Smooth muscle cell (in vitro differentiated cells): ENCODE measurements around the gene PFN1. TPM values are rescaled to one million over a fixed set of nuclear protein-coding genes. Genes with fewer than 3 reads are reported as not detected.

Source experiments
- DNase-seq: peaks from one replicate; lab custom pipeline; 2025; ENCODE audit not compliant: unreplicated experiment; lab: John Stamatoyannopoulos, UW
- H2AFZ ChIP-seq: fragments of 200-600 bp; sonication (generic); 2 replicates; pipeline ENCODE4 v1.6.0; 2016; ENCODE audit warnings: antibody characterized with exemption, low read depth, mild to moderate bottlenecking
- H3F3A ChIP-seq: fragments of 200-600 bp; sonication (generic); 2 replicates; pipeline ENCODE4 v1.6.0; 2017; ENCODE audit warnings: antibody characterized with exemption, low read depth
- H3K27ac ChIP-seq: fragments of 200-600 bp; sonication (generic); 2 replicates; pipeline ENCODE4 v1.5.1; 2016; ENCODE audit warnings: low read depth, mild to moderate bottlenecking
- H3K27me3 ChIP-seq: fragments of 200-600 bp; sonication (generic); 2 replicates; pipeline ENCODE4 v1.6.1; 2016; ENCODE audit warnings: low read depth, mild to moderate bottlenecking
- H3K36me3 ChIP-seq: fragments of 200-600 bp; sonication (generic); 2 replicates; pipeline ENCODE4 v1.5.1; 2016; ENCODE audit warnings: low read depth
- H3K4me1 ChIP-seq: fragments of 200-600 bp; sonication (generic); 2 replicates; pipeline ENCODE4 v1.5.1; 2016; ENCODE audit warnings: low read depth
- H3K4me2 ChIP-seq: fragments of 200-600 bp; sonication (generic); 2 replicates; pipeline ENCODE4 v1.6.0; 2016; ENCODE audit warnings: mild to moderate bottlenecking
- H3K4me3 ChIP-seq: fragments of 200-600 bp; sonication (generic); 2 replicates; pipeline ENCODE4 v1.5.1; 2016; ENCODE audit warnings: mild to moderate bottlenecking
- H3K79me2 ChIP-seq: fragments of 200-600 bp; sonication (generic); 2 replicates; pipeline ENCODE4 v1.6.0; 2016; ENCODE audit warnings: low read depth, mild to moderate bottlenecking
- H3K9ac ChIP-seq: fragments of 200-600 bp; sonication (generic); 2 replicates; pipeline ENCODE4 v1.6.0; 2016; ENCODE audit warnings: low read depth
- H3K9me3 ChIP-seq: fragments of 200-600 bp; sonication (generic); replicated peaks from 2 replicates; pipeline ENCODE4 v1.5.1; 2016; ENCODE audit warnings: low read depth
- H4K20me1 ChIP-seq: fragments of 200-600 bp; sonication (generic); 2 replicates; pipeline ENCODE4 v1.6.0; 2016; ENCODE audit warnings: low read depth
- WGBS: methylation state at CpG from one replicate; pipeline ENCODE4 v1.1.7; 2016; ENCODE audit warnings: low lambda C conversion rate; 5-methylcytosine and 5-hydroxymethylcytosine counted together
- polyA plus RNA-seq: library from polyadenylated mRNA; unstranded; fragments of >200 nt; fragmentation: Nextera tagmentation; extraction: Ambion mirVana; gene quantifications from 2 replicates; pipeline ENCODE4 v1.2.1, GENCODE V29; 2016
- total RNA-seq: library from RNA; depleted of rRNA; stranded (reverse); fragments of >200 nt; gene quantifications from 2 replicates; pipeline ENCODE4 v1.2.3, GENCODE V29; 2014
- TF ChIP-seq, protein P1 (sequence below): fragments of 200-600 bp; sonication (generic); IDR thresholded peaks from 2 replicates; pipeline ENCODE4 v1.5.1; 2017; ENCODE audit warnings: borderline replicate concordance, mild to moderate bottlenecking, antibody characterized with exemption; ENCODE audit not compliant: insufficient read depth, poor library complexity, severe bottlenecking

Gene PFN1
- total and polyA plus RNA-seq, 2 experiments from 2014 or later = 838 to 1,485 TPM

DNA sequence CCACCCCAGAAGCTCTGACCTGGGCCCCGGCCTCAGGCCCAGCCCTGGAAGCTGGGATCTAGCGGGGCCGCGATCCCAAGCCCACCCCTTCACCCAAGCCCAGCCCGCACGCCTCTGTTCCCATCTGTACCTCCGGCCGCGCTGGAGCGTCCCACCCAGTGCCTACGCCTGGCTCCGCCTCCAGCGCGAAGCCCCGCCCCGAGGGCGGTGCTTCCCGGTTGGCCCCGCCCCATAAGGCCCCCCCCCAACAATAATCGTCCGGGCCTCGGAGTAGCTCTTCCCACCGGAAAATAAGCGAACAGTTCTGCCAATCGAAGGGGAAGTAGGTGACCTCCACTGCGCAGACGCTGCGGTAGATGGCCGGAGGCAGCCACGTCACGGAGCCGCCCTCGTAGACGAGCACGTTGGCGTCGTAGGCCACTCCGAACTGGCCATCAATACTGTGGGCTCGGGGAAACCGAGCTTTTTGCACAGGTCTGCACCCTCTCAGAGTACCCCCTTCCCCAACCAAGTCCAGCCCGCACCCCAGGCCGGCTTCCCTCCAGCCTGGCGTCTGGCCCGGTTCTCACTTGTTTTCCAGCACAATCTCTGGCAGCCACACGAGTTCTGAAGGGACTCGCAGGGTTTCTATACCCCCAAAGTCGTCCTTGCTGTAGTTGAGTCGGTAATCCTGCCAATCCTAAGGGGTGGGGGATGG is 46.5 kb downstream of the PFN1 start:
- Histone ChIP-seq H3K79me2 (no peaks in the 10 kb centered on the region), H3K4me3 (no peak overlapping the region), H2AFZ (no peak overlapping the region), H3F3A (peaks cover 8% of the 10 kb centered on the region), H3K36me3 (no peaks in the 10 kb centered on the region), H3K9me3 (no peaks in the 10 kb centered on the region), H3K27me3 (no peaks in the 10 kb centered on the region), H3K27ac (no peak overlapping the region), H3K4me1 (no peaks in the 10 kb centered on the region), H3K4me2 (no peak overlapping the region), H3K9ac (no peak overlapping the region), H4K20me1 (no peaks in the 10 kb centered on the region)
- TF ChIP-seq, protein P1, sequence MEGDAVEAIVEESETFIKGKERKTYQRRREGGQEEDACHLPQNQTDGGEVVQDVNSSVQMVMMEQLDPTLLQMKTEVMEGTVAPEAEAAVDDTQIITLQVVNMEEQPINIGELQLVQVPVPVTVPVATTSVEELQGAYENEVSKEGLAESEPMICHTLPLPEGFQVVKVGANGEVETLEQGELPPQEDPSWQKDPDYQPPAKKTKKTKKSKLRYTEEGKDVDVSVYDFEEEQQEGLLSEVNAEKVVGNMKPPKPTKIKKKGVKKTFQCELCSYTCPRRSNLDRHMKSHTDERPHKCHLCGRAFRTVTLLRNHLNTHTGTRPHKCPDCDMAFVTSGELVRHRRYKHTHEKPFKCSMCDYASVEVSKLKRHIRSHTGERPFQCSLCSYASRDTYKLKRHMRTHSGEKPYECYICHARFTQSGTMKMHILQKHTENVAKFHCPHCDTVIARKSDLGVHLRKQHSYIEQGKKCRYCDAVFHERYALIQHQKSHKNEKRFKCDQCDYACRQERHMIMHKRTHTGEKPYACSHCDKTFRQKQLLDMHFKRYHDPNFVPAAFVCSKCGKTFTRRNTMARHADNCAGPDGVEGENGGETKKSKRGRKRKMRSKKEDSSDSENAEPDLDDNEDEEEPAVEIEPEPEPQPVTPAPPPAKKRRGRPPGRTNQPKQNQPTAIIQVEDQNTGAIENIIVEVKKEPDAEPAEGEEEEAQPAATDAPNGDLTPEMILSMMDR = no peak
- 97% methylated on average over 27 of the region's 48 CpGs for WGBS
- DNase-seq = no peak

GRCh38 chr17:4901108-4901647 is 47.2 kb downstream of the PFN1 start:
- no peak overlapping the region for H3K27ac ChIP-seq
- no peaks in the 10 kb centered on the region for H3K36me3 ChIP-seq
- H3K27me3 ChIP-seq = no peaks in the 10 kb centered on the region
- H3K79me2 ChIP-seq = no peaks in the 10 kb centered on the region
- TF ChIP-seq, protein P1 = no peak
- no peak overlapping the region for H3K9ac ChIP-seq
- DNase-seq = no peak
- H2AFZ ChIP-seq = no peak overlapping the region
- H3K4me2 ChIP-seq = peak overlapping the region; percentile 82
- no peaks in the 10 kb centered on the region for H3K4me1 ChIP-seq
- no peaks in the 10 kb centered on the region for H3K9me3 ChIP-seq
- 93% methylated on average over 37 of the region's 37 CpGs for WGBS
- no peak overlapping the region for H3K4me3 ChIP-seq
- peaks cover 8% of the 10 kb centered on the region for H3F3A ChIP-seq
- H4K20me1 ChIP-seq = no peaks in the 10 kb centered on the region

- Histone ChIP-seq H4K20me1 (no peaks in the 10 kb centered on the region), H3K9me3 (no peaks in the 10 kb centered on the region), H3K27ac (peak overlapping the region; percentile 69), H3F3A (peaks cover 8% of the 10 kb centered on the region), H3K9ac (peak overlapping the region; percentile 88), H2AFZ (no peak overlapping the region), H3K4me2 (peak overlapping the region; percentile 82), H3K79me2 (no peaks in the 10 kb centered on the region), H3K4me3 (peak overlapping the region; percentile 65), H3K27me3 (no peaks in the 10 kb centered on the region), H3K4me1 (no peaks in the 10 kb centered on the region), H3K36me3 (no peaks in the 10 kb centered on the region)
- no peak for DNase-seq
- TF ChIP-seq, protein P1 = no peak
- whole genome bisulfite sequencing = 50% methylated on average over 65 of the region's 65 CpGs
These were observed 47.9 kb downstream of the PFN1 start for GRCh38 chr17:4900231-4901107.
